NB4 (cell line): Measurements from ENCODE around the gene ZNHIT1.

ENCODE experiments used
- CTCF ChIP-seq: IDR thresholded peaks from one replicate; pipeline ENCODE4 v1.5.1; 2012; ENCODE audit warnings: low read depth, low read length
- MYC ChIP-seq: IDR thresholded peaks from 2 replicates; pipeline ENCODE4 v1.6.1; 2011; ENCODE audit warnings: low read depth, low read length

- TF ChIP-seq CTCF (no peak), MYC (no peak)
Observed at GRCh38 chr7:101248276-101248675, 30.3 kb downstream of the ZNHIT1 start.
